ENCODE results near the gene CBFA2T3.

The CBFA2T3 gene

GRCh38 chr16:89013111-89013510 lies 36.1 kb upstream of the CBFA2T3 start:
- no peaks in the 10 kb centered on the region for H4K20me1 ChIP-seq (ENCODE audit: insufficient read depth, low read length, poor library complexity, severe bottlenecking)
- H3K4me3 ChIP-seq (ENCODE audit: low read length, poor library complexity, severe bottlenecking), result no peak overlapping the region
- H3K9me2 ChIP-seq (replicated peaks; ENCODE audit: low read depth, low read length), result no peaks in the 10 kb centered on the region
- H2AFZ ChIP-seq (ENCODE audit: low read length), result no peak overlapping the region
- H3K9ac ChIP-seq (ENCODE audit: low read depth, low read length, poor library complexity, severe bottlenecking), result no peak overlapping the region
- no peaks in the 10 kb centered on the region for H3K9me3 ChIP-seq (ENCODE audit: insufficient read depth, low read depth, low read length)
- no peaks in the 10 kb centered on the region for H3K27me3 ChIP-seq (ENCODE audit: insufficient read depth, low read length, poor library complexity, severe bottlenecking)
- no peaks in the 10 kb centered on the region for H3K36me3 ChIP-seq (ENCODE audit: insufficient read depth, low read length)
- H3K4me1 ChIP-seq (ENCODE audit: insufficient read depth, low read length, poor library complexity, severe bottlenecking), result no peaks in the 10 kb centered on the region
- TF ChIP-seq EZH2phosphoT487 (IDR thresholded peaks at IDR 0.05; ENCODE audit: borderline replicate concordance) (no peak), CTCF (conservative IDR thresholded peaks at IDR 0.05; ENCODE audit: low read length) (no peak)
- H3K4me2 ChIP-seq (ENCODE audit: low read depth, low read length, poor library complexity, severe bottlenecking), result no peak overlapping the region
- no peaks in the 10 kb centered on the region for H3F3A ChIP-seq (ENCODE audit: low read depth)
- no peaks in the 10 kb centered on the region for H3K79me2 ChIP-seq (ENCODE audit: insufficient read depth, low read length)

- H4K20me1 ChIP-seq (ENCODE audit: insufficient read depth, low read length, poor library complexity, severe bottlenecking), result no peaks in the 10 kb centered on the region
- H3F3A ChIP-seq (ENCODE audit: low read depth), result no peaks in the 10 kb centered on the region
- no peaks in the 10 kb centered on the region for H3K79me2 ChIP-seq (ENCODE audit: insufficient read depth, low read length)
- TF ChIP-seq EZH2phosphoT487 (IDR thresholded peaks at IDR 0.05; ENCODE audit: borderline replicate concordance) (no peak), CTCF (conservative IDR thresholded peaks at IDR 0.05; ENCODE audit: low read length) (no peak)
- no peaks in the 10 kb centered on the region for H3K27me3 ChIP-seq (ENCODE audit: insufficient read depth, low read length, poor library complexity, severe bottlenecking)
- no peak overlapping the region for H3K4me3 ChIP-seq (ENCODE audit: low read length, poor library complexity, severe bottlenecking)
- H3K4me2 ChIP-seq (ENCODE audit: low read depth, low read length, poor library complexity, severe bottlenecking), result no peak overlapping the region
- no peaks in the 10 kb centered on the region for H3K9me2 ChIP-seq (replicated peaks; ENCODE audit: low read depth, low read length)
- H3K4me1 ChIP-seq (ENCODE audit: insufficient read depth, low read length, poor library complexity, severe bottlenecking), result no peaks in the 10 kb centered on the region
- no peaks in the 10 kb centered on the region for H3K9me3 ChIP-seq (ENCODE audit: insufficient read depth, low read depth, low read length)
- no peak overlapping the region for H2AFZ ChIP-seq (ENCODE audit: low read length)
- H3K36me3 ChIP-seq (ENCODE audit: insufficient read depth, low read length), result no peaks in the 10 kb centered on the region
- H3K9ac ChIP-seq (ENCODE audit: low read depth, low read length, poor library complexity, severe bottlenecking), result no peak overlapping the region
Measured at GRCh38 chr16:89012622-89012995, 35.6 kb upstream of the CBFA2T3 start.

GRCh38 chr16:89011909-89012621 lies 35.1 kb upstream of the CBFA2T3 start:
- no peaks in the 10 kb centered on the region for H3K36me3 ChIP-seq (ENCODE audit: insufficient read depth, low read length)
- no peaks in the 10 kb centered on the region for H3K9me3 ChIP-seq (ENCODE audit: insufficient read depth, low read depth, low read length)
- no peak overlapping the region for H2AFZ ChIP-seq (ENCODE audit: low read length)
- H3K9ac ChIP-seq (ENCODE audit: low read depth, low read length, poor library complexity, severe bottlenecking), result no peak overlapping the region
- TF ChIP-seq EZH2phosphoT487 (IDR thresholded peaks at IDR 0.05; ENCODE audit: borderline replicate concordance) (no peak), CTCF (conservative IDR thresholded peaks at IDR 0.05; ENCODE audit: low read length) (no peak)
- H3K4me3 ChIP-seq (ENCODE audit: low read length, poor library complexity, severe bottlenecking), result no peak overlapping the region
- H4K20me1 ChIP-seq (ENCODE audit: insufficient read depth, low read length, poor library complexity, severe bottlenecking), result no peaks in the 10 kb centered on the region
- no peaks in the 10 kb centered on the region for H3K4me1 ChIP-seq (ENCODE audit: insufficient read depth, low read length, poor library complexity, severe bottlenecking)
- H3K9me2 ChIP-seq (replicated peaks; ENCODE audit: low read depth, low read length), result no peaks in the 10 kb centered on the region
- no peaks in the 10 kb centered on the region for H3K27me3 ChIP-seq (ENCODE audit: insufficient read depth, low read length, poor library complexity, severe bottlenecking)
- no peaks in the 10 kb centered on the region for H3K79me2 ChIP-seq (ENCODE audit: insufficient read depth, low read length)
- H3K4me2 ChIP-seq (ENCODE audit: low read depth, low read length, poor library complexity, severe bottlenecking), result no peak overlapping the region
- no peaks in the 10 kb centered on the region for H3F3A ChIP-seq (ENCODE audit: low read depth)

Measured in Loucy (cell line).